ENCODE data around the gene AGBL1.

- TF ChIP-seq ZFP37 (tag by site-specific recombination; IDR thresholded peaks at IDR 0.05) = no peak
- TF ChIP-seq, protein P1, sequence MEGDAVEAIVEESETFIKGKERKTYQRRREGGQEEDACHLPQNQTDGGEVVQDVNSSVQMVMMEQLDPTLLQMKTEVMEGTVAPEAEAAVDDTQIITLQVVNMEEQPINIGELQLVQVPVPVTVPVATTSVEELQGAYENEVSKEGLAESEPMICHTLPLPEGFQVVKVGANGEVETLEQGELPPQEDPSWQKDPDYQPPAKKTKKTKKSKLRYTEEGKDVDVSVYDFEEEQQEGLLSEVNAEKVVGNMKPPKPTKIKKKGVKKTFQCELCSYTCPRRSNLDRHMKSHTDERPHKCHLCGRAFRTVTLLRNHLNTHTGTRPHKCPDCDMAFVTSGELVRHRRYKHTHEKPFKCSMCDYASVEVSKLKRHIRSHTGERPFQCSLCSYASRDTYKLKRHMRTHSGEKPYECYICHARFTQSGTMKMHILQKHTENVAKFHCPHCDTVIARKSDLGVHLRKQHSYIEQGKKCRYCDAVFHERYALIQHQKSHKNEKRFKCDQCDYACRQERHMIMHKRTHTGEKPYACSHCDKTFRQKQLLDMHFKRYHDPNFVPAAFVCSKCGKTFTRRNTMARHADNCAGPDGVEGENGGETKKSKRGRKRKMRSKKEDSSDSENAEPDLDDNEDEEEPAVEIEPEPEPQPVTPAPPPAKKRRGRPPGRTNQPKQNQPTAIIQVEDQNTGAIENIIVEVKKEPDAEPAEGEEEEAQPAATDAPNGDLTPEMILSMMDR (tag by site-specific recombination; IDR thresholded peaks at IDR 0.05) = no peak
Measured at GRCh38 chr15:86439614-86440013, 359.9 kb downstream of the AGBL1 start.
